Gastrocnemius medialis (tissue), 4 donors: ENCODE measurements around the gene VIPR2. TPM values are rescaled to one million over a fixed set of nuclear protein-coding genes. Genes with fewer than 3 reads are reported as not detected.
"Not testable (repeated sequence)": the region's sequence is repeated elsewhere in the genome, so short reads cannot be mapped to it uniquely, and the experiment has no call there.

Experiments
- ATAC-seq, 2 donors: fragments of 150-250 bp; one replicate each; pipeline ENCODE4 v1.9.1; 2016
- DNase-seq, 2 donors: peaks; one replicate each; pipeline ENCODE4 v3.0.0-alpha.2; 2019
- H3K27ac ChIP-seq, 4 donors: fragments of 200-600 bp; sonication (generic); 1 replicate in 1 of 4; 2 replicates in 3 of 4; pipeline ENCODE4 v1.5.1; 2016 to 2018; ENCODE audit warnings: mild to moderate bottlenecking in 2 of 4, moderate library complexity in 1 of 4
- H3K27me3 ChIP-seq, 3 donors: fragments of 200-600 bp; sonication (generic) in 2 of 3; 1 replicate in 1 of 3; 2 replicates in 2 of 3; pipeline versions ENCODE4 v1.5.1 to v1.6.0; 2016 to 2019; ENCODE audit warnings: mild to moderate bottlenecking in 1 of 3, moderate library complexity in 1 of 3
- H3K36me3 ChIP-seq, 2 donors: fragments of 200-600 bp; sonication (generic) in 1 of 2; one replicate each; pipeline ENCODE4 v1.5.1; 2017 to 2018
- H3K4me1 ChIP-seq, 2 donors: fragments of 200-600 bp; sonication (generic) in 1 of 2; one replicate each; pipeline ENCODE4 v1.5.1; 2016 to 2017; ENCODE audit warnings: mild to moderate bottlenecking in 2 of 2
- H3K4me3 ChIP-seq, 4 donors: fragments of 200-600 bp; sonication (generic) in 3 of 4; 1 replicate in 1 of 4; 2 replicates in 3 of 4; pipeline ENCODE4 v1.5.1; 2016 to 2019; ENCODE audit warnings: mild to moderate bottlenecking in 2 of 4
- H3K9me3 ChIP-seq, 3 donors: fragments of 200-600 bp; sonication (generic) in 2 of 3; 1 replicate in 1 of 3; 2 replicates in 2 of 3; pipeline ENCODE4 v1.5.1; 2016 to 2019
- CTCF ChIP-seq, 5 experiments: fragments of 450-650 bp in 3 of 5; fragments of 200-600 bp in 2 of 5; sonication (generic) in 2 of 5; IDR thresholded peaks in 4 of 5; conservative IDR thresholded peaks in 1 of 5; 1 replicate in 4 of 5; 2 replicates in 1 of 5; pipeline ENCODE4 v1.5.1; 2016 to 2019; ENCODE audit warnings: antibody characterized with exemption in 5 of 5, mild to moderate bottlenecking in 3 of 5, moderate library complexity in 3 of 5
- POLR2A ChIP-seq, 2 donors: fragments of 450-650 bp; IDR thresholded peaks; one replicate each; pipeline ENCODE4 v1.6.1; 2017; ENCODE audit warnings: antibody characterized with exemption in 2 of 2, mild to moderate bottlenecking in 2 of 2, moderate library complexity in 2 of 2
- in situ Hi-C, 4 donors: fragments of 200-750 bp; cut with MboI; loops; one replicate each; pipeline versions ENCODE4 v1.15.0 to v1.8.0; 2017; ENCODE audit warnings: low sequenced_read_pairs in 4 of 4
- intact Hi-C: fragments of 100-400 bp; cut with DNase I; formaldehyde crosslinking; loops from one replicate; pipeline ENCODE4 v1.15.1; 2023; ENCODE audit warnings: low total_unique reads
- total RNA-seq, 4 donors: library from RNA; depleted of rRNA; stranded (reverse); fragments of >200 nt; gene quantifications; one replicate each; pipeline versions ENCODE4 v1.1.0 to v1.2.3, GENCODE V29; 2016

The VIPR2 gene
- total RNA-seq, 4 donors from 2014 or later: 0.39 to 2.2 (median 0.80) TPM

- no peak overlapping the region for H3K4me3 ChIP-seq
- H3K27ac ChIP-seq: no peak overlapping the region
- in situ Hi-C loops: no loop called here
- H3K9me3 ChIP-seq: no peaks in the 10 kb centered on the region
- intact Hi-C loops: no loop called here
- H3K27me3 ChIP-seq: no peaks in the 10 kb centered on the region
- DNase-seq (no peak), ATAC-seq (no peak)
- H3K4me1 ChIP-seq: no peaks in the 10 kb centered on the region
- TF ChIP-seq CTCF (IDR thresholded peaks at IDR 0.05 in 4 of 5, conservative IDR thresholded peaks at IDR 0.05 in 1 of 5) (no peak), POLR2A (IDR thresholded peaks at IDR 0.05) (no peak)
- H3K36me3 ChIP-seq: no peaks in the 10 kb centered on the region
Observed at GRCh38 chr7:159172400-159172799, 27.7 kb upstream of the VIPR2 start.

- ATAC-seq (no peak), DNase-seq (no peak)
- in situ Hi-C loops (no loop called here), intact Hi-C loops (no loop called here)
- H3K4me3 ChIP-seq: no peak overlapping the region
- no peak for TF ChIP-seq POLR2A (IDR thresholded peaks at IDR 0.05)
- TF ChIP-seq CTCF (IDR thresholded peaks at IDR 0.05 in 4 of 5, conservative IDR thresholded peaks at IDR 0.05 in 1 of 5): no peak
- H3K27me3 ChIP-seq: no peaks in the 10 kb centered on the region
- no peaks in the 10 kb centered on the region for H3K4me1 ChIP-seq
- no peaks in the 10 kb centered on the region for H3K36me3 ChIP-seq
- H3K9me3 ChIP-seq: no peaks in the 10 kb centered on the region
- H3K27ac ChIP-seq: no peak overlapping the region
Observed at GRCh38 chr7:159169391-159169790, 24.7 kb upstream of the VIPR2 start.

GRCh38 chr7:159167139-159167538 lies 22.5 kb upstream of the VIPR2 start:
- Histone ChIP-seq H3K4me3 (no peak overlapping the region), H3K27ac (no peak overlapping the region), H3K36me3 (no peaks in the 10 kb centered on the region), H3K9me3 (no peaks in the 10 kb centered on the region), H3K4me1 (no peaks in the 10 kb centered on the region), H3K27me3 (no peaks in the 10 kb centered on the region)
- DNase-seq (no peak), ATAC-seq (no peak)
- intact Hi-C loops (no loop called here), in situ Hi-C loops (no loop called here)
- TF ChIP-seq CTCF (IDR thresholded peaks at IDR 0.05 in 4 of 5, conservative IDR thresholded peaks at IDR 0.05 in 1 of 5) (no peak), POLR2A (IDR thresholded peaks at IDR 0.05) (no peak)

GRCh38 chr7:159166530-159166929 lies 21.9 kb upstream of the VIPR2 start:
- intact Hi-C loops: no loop called here
- H3K27ac ChIP-seq: no peak overlapping the region
- H3K36me3 ChIP-seq: no peaks in the 10 kb centered on the region
- no peak overlapping the region for H3K4me3 ChIP-seq
- TF ChIP-seq POLR2A (IDR thresholded peaks at IDR 0.05) (no peak), CTCF (IDR thresholded peaks at IDR 0.05 in 4 of 5, conservative IDR thresholded peaks at IDR 0.05 in 1 of 5) (no peak)
- H3K27me3 ChIP-seq: no peaks in the 10 kb centered on the region
- H3K9me3 ChIP-seq: no peaks in the 10 kb centered on the region
- no peak for DNase-seq
- no peak for ATAC-seq
- no peaks in the 10 kb centered on the region for H3K4me1 ChIP-seq
- in situ Hi-C loops: no loop called here

GRCh38 chr7:159165352-159165751 lies 20.7 kb upstream of the VIPR2 start:
- in situ Hi-C loops: no loop called here
- TF ChIP-seq CTCF (IDR thresholded peaks at IDR 0.05 in 4 of 5, conservative IDR thresholded peaks at IDR 0.05 in 1 of 5) (no peak), POLR2A (IDR thresholded peaks at IDR 0.05) (no peak)
- no peak overlapping the region for H3K27ac ChIP-seq
- H3K36me3 ChIP-seq: no peaks in the 10 kb centered on the region
- no peaks in the 10 kb centered on the region for H3K27me3 ChIP-seq
- DNase-seq: no peak
- H3K9me3 ChIP-seq: no peaks in the 10 kb centered on the region
- no peak overlapping the region for H3K4me3 ChIP-seq
- ATAC-seq: no peak
- H3K4me1 ChIP-seq: no peaks in the 10 kb centered on the region
- intact Hi-C loops: no loop called here

GRCh38 chr7:159163703-159164301 lies 19.1 kb upstream of the VIPR2 start:
- ATAC-seq, H3K36me3 ChIP-seq, DNase-seq, intact Hi-C loops, in situ Hi-C loops, H3K9me3 ChIP-seq, H3K4me1 ChIP-seq, H3K27ac ChIP-seq, H3K4me3 ChIP-seq, H3K27me3 ChIP-seq: not testable (repeated sequence)

GRCh38 chr7:159162050-159162626 lies 17.5 kb upstream of the VIPR2 start:
- H3K27me3 ChIP-seq, ATAC-seq, DNase-seq, in situ Hi-C loops, H3K4me3 ChIP-seq, H3K4me1 ChIP-seq, H3K36me3 ChIP-seq, H3K9me3 ChIP-seq, intact Hi-C loops, H3K27ac ChIP-seq: not testable (repeated sequence)
